HepG2 (cell line): ENCODE measurements around the gene ATG4B.

ENCODE experiments used
- FOXA3 ChIP-seq: IDR thresholded peaks from 2 replicates; pipeline ENCODE4 v1.6.1; 2016; ENCODE audit warnings: missing genetic modification reagents, missing compliant biosample characterization
- FOXP1 ChIP-seq, 2 experiments: fragments of 450-650 bp in 1 of 2; IDR thresholded peaks; 2 replicates each; pipeline ENCODE4 v1.6.1; 2017 to 2018; ENCODE audit warnings: antibody characterized with exemption in 1 of 2
- HNF4G ChIP-seq, 2 experiments: sonication (generic) in 1 of 2; formaldehyde crosslinking in 1 of 2; IDR thresholded peaks; 2 replicates each; pipeline versions ENCODE4 v1.4.0 to v1.6.1; 2011 to 2020; ENCODE audit warnings: borderline replicate concordance in 2 of 2, low read depth in 2 of 2, mild to moderate bottlenecking in 2 of 2, low read length in 1 of 2, missing genetic modification reagents in 1 of 2, moderate library complexity in 1 of 2
- PATZ1 ChIP-seq: sonication (generic); formaldehyde crosslinking; IDR thresholded peaks from 2 replicates; pipeline ENCODE4 v1.4.0; 2020; ENCODE audit warnings: missing genetic modification reagents
- POLR2A ChIP-seq, 2 experiments: IDR thresholded peaks; 2 replicates each; pipeline ENCODE4 v1.6.1; 2011; ENCODE audit warnings: low read depth in 2 of 2, low read length in 2 of 2, mild to moderate bottlenecking in 1 of 2, moderate library complexity in 1 of 2; ENCODE audit not compliant: insufficient read depth in 1 of 2
- SRSF9 ChIP-seq: fragments of 200-400 bp; formaldehyde crosslinking; IDR thresholded peaks from 2 replicates; pipeline ENCODE4 v1.6.1; 2018; ENCODE audit warnings: borderline replicate concordance, mild to moderate bottlenecking, low read depth, low read length; ENCODE audit not compliant: insufficient read depth, poor library complexity, severe bottlenecking
- ZKSCAN1 ChIP-seq: fragments of 150-350 bp; IDR thresholded peaks from 2 replicates; pipeline ENCODE4 v1.6.1; 2014; ENCODE audit warnings: low read length
- ZNF274 ChIP-seq: sonication (generic); formaldehyde crosslinking; IDR thresholded peaks from 2 replicates; pipeline ENCODE4 v1.5.1; 2020; ENCODE audit warnings: mild to moderate bottlenecking, missing genetic modification reagents
- ZNF484 ChIP-seq: sonication (generic); formaldehyde crosslinking; IDR thresholded peaks from 2 replicates; pipeline ENCODE4 v1.5.1; 2020; ENCODE audit warnings: mild to moderate bottlenecking, low read depth, missing genetic modification reagents, borderline replicate concordance

- TF ChIP-seq POLR2A (IDR thresholded peaks at IDR 0.05; ENCODE audit: insufficient read depth in 1 of 2, low read depth in 2 of 2, low read length in 2 of 2) (no peak), HNF4G (IDR thresholded peaks at IDR 0.05; ENCODE audit: borderline replicate concordance, low read depth, low read length) (no peak), HNF4G (CRISPR knock-in tag; IDR thresholded peaks at IDR 0.05; ENCODE audit: borderline replicate concordance, low read depth) (no peak), FOXP1 (IDR thresholded peaks at IDR 0.05) (no peak), FOXP1 (CRISPR knock-in tag; IDR thresholded peaks at IDR 0.05) (no peak), FOXA3 (no peak), ZKSCAN1 (no peak), ZNF274 (CRISPR knock-in tag) (no peak), ZNF484 (no peak), SRSF9 (no peak), PATZ1 (CRISPR knock-in tag) (no peak)
Observed at GRCh38 chr2:241675885-241676284, 38.4 kb downstream of the ATG4B start.
